CD4-positive, alpha-beta T cell treated with Interleukin-17A for 1 hour (primary cell): Measurements from ENCODE around the gene MTHFD1L.

ENCODE experiments used
- DNase-seq: peaks from one replicate; pipeline ENCODE4 v3.0.0-alpha.2; 2020

Gene MTHFD1L

DNA sequence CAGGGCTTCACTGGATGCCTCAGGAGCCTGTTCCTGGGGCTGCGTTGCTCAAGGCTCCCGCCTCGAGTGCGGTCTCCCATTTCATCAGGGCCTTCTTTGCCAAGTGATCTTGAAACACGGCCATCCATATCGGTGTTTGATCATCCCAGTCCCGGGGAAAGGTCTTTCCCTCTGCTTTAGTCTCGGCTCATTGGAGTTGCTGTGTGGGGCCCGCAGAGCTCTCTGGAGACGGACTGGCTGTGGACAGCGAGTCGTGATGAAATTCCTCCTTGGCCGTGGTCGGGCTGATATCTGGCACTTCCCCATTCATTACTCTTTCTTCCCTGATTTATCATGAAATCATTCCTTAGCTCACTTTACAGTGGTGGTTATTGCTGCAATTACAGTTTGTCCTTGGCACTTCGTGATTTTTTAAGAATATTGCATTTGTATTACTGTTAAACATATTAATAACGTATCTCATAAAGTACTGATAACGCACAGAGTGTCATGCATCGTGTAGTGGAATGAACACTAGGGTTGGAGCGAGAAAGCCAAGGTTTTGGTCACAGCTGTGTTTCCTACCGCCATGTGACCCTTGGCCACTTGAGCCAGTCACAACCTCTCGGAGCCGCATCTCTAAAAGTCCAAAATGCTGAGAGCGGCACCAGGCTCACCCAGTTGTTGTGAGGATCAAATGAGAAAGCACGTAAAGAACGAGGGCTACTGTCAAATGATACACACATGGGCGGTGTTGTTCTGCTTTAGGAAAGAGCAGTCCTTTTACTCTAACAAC lies 71.8 kb downstream of the MTHFD1L start:
- no peak for DNase-seq

DNA sequence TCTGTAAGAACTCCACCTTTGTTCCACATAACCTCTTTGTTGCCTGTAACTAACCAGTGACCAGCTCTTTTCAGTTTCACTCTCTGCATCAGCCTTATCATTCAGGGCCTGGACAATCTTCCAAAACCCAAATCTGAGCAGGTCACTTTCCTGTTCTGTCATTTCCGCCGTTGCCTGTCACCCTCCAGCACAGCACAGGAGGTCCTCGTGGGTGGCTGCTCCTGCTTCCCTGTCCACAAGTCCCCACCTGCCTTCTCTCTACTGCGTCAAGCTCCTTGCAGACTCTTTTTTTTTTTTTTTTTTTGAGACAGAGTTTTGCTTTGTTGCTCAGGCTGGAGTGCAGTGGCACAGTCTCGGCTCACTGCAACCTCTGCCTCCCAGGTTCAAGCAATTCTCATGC lies 73.9 kb downstream of the MTHFD1L start:
- no peak for DNase-seq

GRCh38 chr6:150940941-150941340 lies 75.4 kb downstream of the MTHFD1L start:
- no peak for DNase-seq

DNA sequence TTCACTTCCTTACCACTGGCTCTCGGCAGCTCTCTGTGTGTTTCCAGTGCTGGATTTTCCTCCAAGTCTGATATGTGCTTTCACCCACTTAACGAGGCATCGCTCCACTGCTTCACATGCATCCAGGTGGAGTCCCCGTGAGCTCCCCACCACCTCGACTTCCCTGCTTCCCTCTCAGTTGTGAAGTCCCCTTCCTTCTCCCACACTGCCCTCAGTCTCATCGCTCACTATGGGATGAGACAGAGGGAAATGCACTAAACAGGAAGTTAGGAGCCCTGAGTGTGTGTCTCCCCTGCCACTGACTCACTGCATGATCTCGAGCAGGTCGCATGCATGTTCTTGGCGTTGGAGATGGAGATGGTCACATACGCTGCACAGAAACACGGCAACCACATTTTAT lies 84.0 kb downstream of the MTHFD1L start:
- no peak for DNase-seq

DNA sequence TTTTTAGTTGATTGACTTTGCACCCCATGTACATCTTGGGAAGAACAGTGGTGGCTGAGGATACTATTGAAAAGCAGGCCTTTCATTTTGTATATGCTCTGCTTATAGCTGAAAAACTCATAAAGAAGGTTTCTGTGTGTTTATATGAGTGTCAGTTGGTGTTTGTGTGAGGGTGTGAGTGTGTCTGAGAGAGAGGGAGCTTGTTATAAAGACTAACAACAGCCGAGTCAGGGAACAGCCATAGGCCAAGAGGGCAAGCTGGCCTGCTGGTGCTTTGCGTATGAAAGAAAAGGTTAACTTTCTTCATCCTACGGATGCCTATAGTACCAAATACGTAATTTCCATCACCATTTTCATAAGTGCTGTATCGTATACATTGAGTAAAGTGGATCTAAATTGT lies 88.3 kb downstream of the MTHFD1L start:
- DNase-seq, result no peak

GRCh38 chr6:150959166-150959565 lies 93.7 kb downstream of the MTHFD1L start:
- DNase-seq, result no peak

DNA sequence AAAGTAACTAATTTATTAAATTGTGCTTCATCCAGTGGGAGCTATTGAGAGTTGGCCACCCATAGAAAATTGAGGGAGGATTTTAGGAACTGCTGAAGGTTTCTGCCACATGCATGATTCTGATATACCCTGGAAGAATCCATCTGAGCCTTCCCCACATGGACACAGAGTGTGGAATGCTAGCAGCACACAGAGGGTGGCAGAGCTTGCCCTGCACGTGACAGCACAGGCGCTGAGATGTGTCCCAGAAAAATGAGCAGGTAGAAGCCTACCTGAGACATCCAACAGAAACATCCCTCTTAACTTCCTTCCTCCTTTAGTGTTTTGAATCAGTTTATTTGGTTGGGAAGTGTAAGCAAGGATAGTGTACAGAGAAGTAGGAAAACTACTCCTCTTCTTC lies 96.9 kb downstream of the MTHFD1L start:
- no peak for DNase-seq

GRCh38 chr6:150964765-150965164 lies 99.3 kb downstream of the MTHFD1L start:
- DNase-seq, result no peak

GRCh38 chr6:150966786-150967185 lies 101.3 kb downstream of the MTHFD1L start:
- no peak for DNase-seq

- DNase-seq, result no peak
These were observed 101.9 kb downstream of the MTHFD1L start for GRCh38 chr6:150967381-150967780.

DNA sequence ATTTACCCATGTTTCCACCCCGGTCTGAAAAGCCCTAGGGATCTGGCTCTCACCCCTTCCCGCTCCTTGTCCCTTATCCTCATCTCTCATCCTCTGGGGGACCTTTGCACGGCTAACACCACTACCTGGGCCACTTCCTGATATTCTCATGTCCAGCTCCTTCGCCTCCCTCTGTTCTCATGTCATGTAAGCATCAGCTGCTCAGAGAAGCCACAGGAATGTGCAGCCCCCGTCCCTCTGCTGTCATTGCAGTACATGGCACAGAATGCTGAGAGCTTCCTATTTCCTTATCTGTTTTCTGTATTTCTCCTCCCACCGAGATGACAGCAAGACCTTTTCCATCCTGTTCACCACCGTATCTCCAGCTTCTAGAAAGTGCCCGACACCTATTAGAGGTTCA lies 102.4 kb downstream of the MTHFD1L start:
- no peak for DNase-seq

DNA sequence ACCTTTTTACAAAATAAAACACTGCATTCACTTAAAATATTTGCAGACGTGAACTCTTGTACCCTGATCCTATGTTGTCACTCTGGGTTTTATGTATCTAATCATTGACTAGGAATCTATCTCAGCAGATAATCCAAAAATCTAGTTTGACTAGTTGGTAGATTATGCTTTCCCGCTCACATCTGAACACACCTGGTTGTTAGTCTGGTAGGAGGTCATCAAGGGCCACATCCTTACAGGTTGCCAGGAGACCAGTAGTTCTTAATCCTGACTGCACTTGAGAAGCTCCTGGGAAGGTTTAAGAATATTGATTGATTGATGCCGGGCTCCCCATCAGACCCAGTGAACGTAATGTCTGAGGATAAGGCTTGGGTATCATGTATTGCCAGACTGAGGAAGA lies 104.4 kb downstream of the MTHFD1L start:
- DNase-seq, result no peak

DNA sequence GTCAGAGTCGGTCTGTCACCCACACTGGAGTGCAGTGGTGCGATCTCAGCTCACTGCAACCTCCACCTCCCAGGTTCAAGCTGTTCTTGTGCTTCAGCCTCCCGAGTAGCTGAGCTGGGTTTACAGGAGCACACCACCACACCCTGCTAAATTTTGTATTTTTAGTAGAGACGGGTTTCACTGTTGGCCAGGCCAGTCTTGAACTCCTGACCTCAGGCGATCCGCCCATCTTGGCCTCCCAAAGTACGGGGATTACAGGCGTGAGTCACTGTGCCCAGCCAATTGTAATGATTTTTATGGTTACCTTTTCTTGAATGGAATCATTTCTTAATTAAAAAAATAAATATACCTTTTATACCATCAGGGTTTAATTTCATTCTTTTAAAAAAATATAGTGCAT lies 105.7 kb downstream of the MTHFD1L start:
- no peak for DNase-seq

DNA sequence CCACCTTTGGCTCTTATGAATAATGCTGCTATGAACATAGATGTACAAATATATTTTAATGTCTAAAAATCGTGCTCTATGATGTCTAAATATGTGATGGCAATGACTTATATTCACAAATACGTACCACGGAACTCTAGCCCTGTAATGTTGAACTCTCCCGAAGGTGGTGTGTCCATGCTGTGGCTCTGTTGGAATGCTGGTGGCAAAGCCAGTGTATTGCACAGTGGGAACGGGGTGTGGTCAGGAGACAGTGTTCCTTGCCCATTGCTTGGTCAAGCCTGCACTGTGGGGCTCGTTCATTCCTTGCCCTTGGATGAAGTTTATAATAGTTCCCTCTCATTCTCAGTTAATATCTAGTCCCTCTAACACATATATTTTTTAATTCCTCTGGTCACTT lies 109.6 kb downstream of the MTHFD1L start:
- DNase-seq, result no peak

DNA sequence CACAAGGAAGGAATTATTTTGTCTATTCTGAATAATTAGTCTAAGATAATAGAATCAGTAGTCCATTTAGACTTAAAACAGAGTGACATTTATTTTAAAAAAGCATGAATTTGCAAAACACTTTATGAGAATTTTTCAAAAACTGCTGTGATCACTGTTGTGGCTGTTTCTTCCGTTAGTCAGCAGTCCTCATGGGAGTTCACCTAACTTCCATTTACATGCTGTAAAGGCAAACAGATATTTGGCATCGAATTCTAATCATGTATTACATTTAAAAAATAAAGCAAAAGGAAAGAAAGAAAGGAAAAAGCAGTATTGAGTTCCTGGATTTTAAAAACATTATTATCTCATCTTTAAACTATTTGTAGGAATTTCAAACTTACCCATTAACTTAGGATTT lies 111.8 kb downstream of the MTHFD1L start:
- DNase-seq, result no peak

DNA sequence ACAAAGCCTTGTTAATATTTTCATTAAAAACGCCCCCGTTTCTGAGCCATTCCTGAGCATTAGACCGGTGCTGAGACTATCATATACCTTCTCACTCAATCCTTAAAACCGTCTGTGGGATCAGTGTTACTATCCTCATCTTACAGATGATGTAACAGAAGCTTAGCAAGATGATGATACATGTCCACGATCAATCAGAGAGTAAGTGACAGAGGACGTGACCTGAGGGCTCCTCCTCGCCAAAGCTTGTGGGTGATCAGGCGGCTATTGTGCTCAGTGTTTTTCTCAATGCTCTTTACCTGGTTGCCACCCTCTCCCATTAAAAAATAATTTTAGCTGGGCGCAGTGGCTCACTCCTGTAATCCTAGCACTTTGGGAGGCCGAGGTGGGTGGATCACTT lies 113.1 kb downstream of the MTHFD1L start:
- DNase-seq, result no peak

GRCh38 chr6:150979826-150980350 lies 114.4 kb downstream of the MTHFD1L start:
- DNase-seq, result no peak

DNA sequence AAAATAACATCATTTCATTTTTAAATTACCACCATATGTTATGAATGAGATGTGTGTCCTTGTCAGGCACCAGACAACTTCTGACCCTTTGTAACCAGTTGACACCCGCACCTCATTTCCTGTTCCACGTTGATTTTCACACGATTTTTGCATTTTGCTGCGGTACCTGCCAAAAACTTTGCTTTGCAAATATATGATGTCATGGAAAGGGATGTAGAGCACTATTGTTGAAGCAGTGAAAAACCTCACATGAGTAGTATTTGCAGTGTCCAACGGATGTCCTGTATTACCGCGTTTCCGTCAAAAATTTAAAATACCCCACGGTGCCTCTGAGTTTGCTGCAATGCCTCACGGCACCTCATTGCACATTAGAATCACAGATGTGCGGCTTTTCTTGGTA lies 115.6 kb downstream of the MTHFD1L start:
- no peak for DNase-seq

- DNase-seq, result no peak
These were observed 116.2 kb downstream of the MTHFD1L start for GRCh38 chr6:150981669-150982068.

GRCh38 chr6:150987371-150987828 lies 121.9 kb downstream of the MTHFD1L start:
- DNase-seq, result peak; percentile 43

DNA sequence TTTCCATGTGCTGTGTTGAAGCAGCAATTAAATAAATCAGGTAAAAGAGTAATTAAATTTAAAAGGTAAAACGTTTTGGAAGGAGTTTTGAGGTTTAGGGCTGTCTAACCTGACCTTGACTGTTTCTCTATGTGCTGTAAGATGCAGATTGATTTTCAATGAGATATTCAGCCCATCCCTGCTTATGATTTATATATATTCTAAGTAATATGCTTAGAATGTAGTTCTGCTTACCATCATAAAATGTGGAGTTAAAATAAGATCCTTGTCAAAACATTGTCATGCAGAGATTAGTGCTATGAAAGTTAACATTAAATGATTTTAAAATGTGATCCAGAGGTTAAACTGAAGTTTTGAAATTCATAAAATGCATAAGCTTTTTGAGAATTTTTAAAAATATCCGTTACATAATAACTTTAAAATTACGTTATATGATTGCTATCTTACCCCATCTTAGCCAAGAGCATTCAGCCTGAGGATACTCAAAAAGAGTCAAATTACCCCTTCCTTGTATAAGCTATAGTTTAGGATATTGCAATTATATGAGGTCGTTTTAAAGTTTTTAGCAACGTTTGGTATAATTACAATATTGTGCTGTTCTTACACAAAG lies 122.5 kb downstream of the MTHFD1L start:
- no peak for DNase-seq

DNA sequence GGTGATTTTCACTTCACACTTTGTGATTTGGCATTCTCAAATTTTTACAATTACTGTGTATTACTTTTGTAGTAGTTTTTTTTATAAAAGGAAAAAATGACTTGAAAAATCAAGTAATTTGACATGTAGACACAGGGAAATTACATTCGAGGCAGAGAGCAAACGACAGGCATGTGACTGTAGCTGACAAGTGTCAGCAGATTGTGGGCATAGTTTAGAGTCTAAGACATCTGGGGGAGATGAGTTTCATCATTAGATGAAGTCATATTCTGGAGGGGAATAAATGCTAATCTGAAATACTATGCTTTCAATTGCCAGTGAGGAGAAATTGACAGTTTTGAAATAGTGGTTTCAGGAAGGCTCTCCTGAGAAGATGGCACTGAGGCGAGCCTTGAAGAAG lies 126.0 kb downstream of the MTHFD1L start:
- no peak for DNase-seq

DNA sequence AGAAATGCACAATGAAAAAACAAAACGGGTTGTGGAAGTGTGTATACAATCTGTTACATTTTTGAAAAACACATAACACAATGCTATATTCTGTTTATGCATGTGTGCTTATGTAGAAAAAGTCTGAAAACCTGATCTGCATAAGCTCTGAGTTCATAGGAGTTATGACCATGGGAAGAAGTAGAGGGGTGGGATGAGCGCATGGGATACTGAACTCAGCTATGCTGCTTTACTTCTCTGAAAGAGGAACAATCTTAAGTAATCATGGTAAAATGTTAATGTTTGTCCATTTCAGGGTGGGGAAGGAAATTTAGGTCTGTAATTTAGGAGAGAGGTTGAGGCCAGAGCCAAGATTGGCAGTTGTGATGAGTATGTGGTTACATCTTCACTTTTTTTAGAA lies 126.8 kb downstream of the MTHFD1L start:
- no peak for DNase-seq

- no peak for DNase-seq
These were observed 127.2 kb downstream of the MTHFD1L start for GRCh38 chr6:150992703-150993102.

GRCh38 chr6:150993253-150993652 lies 127.8 kb downstream of the MTHFD1L start:
- no peak for DNase-seq
